GM19328 (cell line): Measurements from ENCODE around the gene MED13.
"Not testable (repeated sequence)": the region's sequence is repeated elsewhere in the genome, so short reads cannot be mapped to it uniquely, and the experiment has no call there.

Experiments used
- ATAC-seq: cut with Tn5 transposase; IDR thresholded peaks from one replicate; pipeline ENCODE4 v1.9.1; 2021; ENCODE audit warnings: mild to moderate bottlenecking, moderate library complexity; ENCODE audit not compliant: unreplicated experiment

MED13 gene

DNA sequence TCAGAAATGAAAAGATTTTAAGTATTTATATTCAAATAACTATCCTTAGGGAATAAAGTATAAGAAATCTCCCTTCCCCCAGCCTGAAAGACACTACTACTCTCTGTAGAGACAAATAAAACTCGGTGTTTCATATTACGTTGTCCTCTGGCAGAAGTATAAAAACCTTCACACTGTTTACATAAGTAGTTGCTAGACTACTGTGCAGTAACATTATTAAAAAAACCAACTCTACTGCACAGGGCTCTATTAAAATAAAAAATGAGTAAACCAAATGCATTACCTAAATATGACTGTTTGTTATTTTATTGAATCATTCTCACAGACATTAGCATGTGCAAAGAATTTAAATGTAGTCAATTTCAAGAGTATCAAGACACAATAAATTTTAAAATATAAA lies 67.4 kb downstream of the MED13 start:
- ATAC-seq, result no peak

DNA sequence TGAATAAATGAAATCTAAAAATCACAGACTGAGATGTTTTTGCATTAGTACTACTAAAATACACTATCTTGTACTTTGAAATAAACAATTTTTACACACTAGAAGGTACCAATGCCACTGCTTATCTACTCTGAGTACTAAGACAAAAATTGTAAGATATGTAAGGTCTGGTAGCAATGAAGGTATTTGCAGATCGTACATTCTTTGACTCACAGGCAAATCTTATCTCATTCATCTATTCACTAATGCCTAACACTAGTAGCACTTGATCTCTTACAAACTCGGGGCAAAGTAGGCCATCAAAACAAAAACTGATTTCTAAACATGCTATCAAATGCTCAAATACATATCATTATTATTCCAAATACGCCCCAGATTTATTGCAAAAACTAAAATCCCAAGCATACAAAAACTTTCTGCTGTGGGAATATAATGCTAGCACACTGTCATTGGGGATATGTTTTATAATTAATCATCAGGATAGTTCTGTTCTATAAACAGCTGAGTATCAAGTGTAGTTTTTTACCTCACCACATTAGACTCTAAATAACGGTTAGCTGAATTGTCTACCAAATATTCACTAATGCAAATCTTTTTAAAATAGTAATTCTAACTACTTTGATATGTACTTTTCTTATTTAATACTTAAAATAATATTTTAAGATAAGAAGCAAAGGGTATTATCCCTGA lies 68.0 kb downstream of the MED13 start:
- no peak for ATAC-seq

DNA sequence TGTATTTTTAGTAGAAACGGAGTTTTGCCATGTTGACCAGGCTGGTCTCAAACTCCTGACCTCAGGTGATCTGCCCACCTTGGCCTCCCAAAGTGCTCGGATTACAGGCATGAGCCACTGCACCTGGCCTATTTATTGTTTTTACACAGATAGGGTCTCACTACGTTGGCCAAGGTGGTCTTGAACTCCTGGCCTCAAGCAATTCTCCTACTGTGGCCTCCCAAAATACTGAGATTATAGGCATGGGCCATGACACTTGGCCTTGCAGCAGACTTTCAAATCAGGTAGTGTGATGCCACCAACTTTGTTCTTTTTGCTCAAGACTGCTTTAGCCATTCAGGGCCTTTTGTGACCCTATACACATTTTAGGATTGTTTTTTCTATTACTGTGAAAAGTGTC lies 75.6 kb downstream of the MED13 start:
- no peak for ATAC-seq

DNA sequence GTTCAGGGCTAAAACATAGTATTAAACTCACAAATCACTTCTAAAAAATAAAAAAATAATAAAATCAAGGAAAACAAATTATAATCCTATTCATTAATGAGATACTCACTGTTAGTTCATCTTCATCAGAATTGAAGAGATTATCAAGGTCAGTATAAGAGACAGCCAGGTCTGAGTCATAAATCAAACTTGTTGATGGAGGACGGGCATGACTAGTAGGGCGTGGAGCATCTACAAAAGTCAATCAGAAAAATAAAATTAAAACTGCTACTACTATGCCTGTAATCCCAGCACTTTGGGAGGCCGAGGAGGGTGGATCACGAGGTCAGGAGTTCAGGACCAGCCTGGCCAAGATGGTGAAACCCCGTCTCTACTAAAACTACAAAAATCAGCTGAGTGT lies 78.2 kb downstream of the MED13 start:
- ATAC-seq, result no peak

DNA sequence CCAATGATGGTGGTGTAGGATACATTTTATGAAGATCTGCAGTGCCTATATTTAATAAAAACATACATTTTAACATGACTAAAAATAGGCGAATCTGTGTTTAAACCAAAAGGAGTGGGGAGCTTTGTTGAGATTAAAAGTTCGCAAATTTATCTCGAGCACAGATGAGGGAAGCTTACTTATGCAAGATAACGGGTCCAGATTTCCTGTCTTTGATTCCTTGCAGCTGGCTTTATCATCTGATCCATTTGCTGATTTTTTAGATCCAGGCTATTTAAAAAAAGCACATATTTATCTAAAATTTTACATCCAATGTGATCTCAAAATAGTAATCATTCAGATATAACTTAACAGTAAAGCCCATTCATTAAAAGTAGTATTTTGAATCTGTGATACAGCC lies 80.3 kb downstream of the MED13 start:
- ATAC-seq, result no peak

DNA sequence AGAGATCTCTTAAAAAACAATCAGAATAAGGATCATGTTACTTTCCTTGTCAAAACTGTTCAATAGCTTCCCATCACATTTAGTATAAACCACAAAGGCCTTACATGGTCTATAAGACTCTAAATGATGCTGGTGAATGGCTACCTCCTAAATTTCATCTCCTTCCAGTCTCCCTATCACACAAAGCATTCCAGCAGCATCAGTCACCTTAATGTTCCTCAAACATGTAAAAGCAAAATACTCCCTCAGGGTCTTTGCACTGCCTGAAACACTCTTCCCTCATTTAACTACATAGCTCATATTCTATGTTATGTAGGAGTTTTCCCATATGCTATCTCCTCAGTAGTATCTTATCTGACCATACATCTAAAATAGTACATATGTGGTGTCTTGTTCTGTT lies 83.8 kb downstream of the MED13 start:
- no peak for ATAC-seq

DNA sequence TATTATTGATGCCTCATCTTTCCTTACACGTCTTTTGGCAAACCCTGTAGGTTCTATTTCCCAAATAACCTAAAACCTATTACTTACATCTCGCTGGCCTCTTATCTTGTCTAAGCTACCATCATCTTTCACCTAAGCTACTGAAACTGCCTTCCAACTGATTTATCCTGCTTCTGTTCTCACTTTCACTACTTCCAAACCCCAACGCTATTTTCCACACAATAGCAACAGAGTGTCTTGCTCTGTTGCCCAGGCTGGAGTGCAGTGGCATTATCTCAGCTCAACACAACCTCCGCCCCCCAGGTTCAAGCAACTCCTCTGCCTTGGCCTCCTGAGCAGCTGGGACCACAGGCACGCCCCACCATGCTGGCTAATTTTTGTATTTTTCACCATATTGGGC lies 84.5 kb downstream of the MED13 start:
- ATAC-seq, result no peak

DNA sequence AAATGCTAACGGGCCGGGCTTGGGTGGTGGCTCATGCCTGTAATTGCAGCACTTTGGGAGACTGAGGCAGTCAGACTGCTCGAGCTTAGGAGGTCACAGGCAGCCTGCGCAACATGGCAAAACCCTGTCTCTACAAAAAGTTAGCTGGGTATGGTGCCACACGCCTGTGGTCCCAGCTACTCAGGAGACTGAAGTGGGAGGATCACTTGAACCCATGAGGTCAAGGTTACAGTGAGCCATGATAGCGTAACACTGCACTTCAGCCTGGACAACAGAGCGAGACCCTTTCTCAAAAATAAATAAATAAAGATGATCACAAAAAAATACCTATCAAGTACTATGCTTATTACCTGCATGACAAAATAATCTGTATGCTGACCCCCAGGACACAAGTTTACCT lies 91.0 kb downstream of the MED13 start:
- no peak for ATAC-seq

DNA sequence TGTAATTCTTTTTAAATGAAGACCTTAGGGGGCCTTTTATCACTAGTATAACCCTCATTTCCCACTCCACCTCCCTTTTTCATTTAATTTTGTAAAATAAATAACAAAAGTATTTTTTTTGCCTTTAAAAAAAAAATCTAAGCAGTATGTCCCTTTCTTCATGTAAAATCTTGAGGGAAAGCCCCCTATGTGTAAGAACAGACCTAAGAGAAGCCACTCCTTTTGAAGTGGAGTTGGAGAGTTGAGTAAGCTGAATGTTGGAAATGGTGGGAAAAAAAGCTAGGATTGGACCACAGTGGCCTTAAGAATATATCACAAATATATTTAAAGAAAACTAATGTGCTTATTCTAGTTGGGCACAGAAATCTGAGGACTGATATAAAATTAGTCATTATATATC lies 92.8 kb downstream of the MED13 start:
- ATAC-seq, result no peak

DNA sequence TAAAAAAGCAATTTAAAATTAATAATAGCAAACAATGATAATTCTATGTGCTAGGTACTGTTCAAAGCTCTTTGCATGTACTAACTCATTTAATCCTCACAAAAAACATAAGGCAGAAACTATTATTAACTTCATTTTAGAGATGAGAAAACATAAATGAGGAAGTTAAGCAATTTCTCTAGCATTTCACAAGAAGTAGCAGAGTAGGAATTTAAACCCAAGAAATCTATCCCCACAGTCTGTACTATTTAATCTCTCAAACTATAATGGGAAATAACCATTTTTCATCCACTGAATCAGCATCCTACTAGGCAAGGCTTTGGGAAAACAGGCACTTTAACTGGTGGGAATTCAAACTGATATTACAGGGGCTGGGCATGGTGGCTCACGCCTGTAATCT lies 95.0 kb downstream of the MED13 start:
- no peak for ATAC-seq

DNA sequence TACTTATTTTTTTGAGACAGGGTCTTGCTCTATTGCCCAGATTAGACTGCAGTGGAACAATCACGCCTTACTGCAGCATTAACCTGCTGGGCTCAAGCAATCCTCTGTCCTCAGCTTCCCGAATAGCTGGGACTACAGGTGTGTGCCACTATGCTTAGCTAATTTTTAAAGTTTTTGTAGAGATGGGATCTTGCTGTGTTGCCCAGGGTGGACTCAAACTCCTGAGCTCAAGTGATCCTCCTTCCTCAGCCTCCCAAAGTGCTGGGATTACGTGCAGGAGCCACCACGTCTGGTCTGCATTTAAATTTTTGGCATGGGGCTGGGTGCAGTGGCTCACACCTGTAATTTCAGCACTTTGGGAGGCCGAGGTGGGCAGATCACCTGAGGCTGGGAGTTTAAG lies 96.3 kb downstream of the MED13 start:
- no peak for ATAC-seq

DNA sequence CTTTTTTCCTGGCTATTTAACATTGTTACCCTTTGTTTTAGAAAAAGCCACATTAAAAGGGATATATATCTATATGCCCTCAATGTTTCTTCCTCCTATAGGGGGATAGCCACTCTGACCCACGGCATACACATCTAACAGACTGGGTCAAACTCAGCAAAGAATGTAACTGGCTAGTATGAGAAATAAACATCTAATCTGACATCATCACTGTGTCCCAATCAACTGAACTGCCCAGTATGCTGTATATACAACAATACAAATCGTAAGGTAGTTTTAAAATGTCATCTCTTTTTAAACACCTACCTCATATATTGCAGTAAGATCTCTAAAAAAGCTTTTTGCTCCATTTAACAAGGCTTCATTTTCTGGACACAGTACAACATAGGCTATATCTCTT lies 97.3 kb downstream of the MED13 start:
- no peak for ATAC-seq

DNA sequence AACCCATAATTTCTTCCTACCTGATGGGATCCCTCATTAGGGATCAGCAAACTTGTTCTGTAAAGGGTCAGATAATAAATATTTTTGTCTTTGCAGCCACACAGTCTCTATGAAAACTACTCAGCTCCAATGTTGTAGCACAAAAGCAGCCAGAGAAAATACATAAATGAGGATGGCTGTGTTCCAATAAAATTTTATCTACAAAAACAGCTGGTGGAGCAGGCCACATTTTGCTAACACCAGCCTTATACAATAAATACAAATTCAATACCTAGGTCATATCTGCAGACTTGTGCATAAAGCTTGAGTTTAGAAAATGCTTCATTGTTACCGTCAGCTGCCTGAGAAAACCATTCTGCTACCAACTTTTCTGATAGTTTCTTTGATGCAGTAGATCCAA lies 98.9 kb downstream of the MED13 start:
- no peak for ATAC-seq

DNA sequence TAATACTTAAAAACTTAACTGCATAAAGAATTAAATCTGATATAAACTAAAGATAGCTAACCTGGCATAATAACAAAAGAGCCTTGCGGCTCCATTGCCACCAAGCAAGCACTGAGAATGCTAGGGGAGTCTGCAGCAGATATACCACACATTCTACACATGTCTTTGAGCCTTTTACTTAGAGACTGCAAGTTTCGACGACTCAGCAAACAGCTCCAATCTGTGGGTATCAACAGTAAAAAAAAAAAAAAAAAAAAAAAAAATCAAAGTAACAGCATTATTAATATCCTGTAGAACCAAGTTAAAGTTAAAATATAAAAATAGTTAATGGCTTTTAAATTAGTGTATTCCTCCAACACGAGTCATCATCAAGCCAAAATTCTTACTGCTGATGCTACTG lies 109.5 kb downstream of the MED13 start:
- no peak for ATAC-seq

DNA sequence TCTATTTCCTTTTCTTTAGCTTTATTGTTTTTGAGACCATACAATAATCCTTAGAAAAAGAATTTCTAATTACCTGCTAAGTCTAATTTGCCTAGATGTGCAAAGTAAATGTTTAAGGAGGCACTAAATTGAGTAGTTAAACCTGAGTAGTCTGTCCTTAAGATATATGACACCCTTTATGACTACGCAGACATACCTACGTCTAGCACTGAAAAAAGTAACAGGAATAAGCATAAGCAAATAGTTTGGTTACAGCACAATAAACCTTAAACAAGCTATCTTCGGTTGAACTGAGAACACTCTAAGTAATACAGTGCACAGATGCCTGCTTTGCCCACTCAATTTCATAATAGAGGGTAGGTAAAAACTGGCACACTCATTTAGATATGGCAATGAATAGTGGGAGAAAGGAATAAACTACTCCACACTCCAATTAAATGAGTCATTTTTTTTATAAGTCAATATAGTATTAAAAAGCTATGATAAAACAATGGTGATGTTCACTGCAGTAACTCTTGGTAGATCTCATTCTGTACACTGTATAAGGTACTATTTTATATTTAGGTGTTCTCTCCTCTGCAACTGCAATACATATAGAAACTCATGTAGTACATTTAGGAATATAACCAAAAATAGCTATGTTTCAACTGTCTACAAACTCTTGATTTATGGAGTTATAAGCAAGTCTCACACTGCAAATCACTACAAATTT lies 117.6 kb downstream of the MED13 start:
- ATAC-seq, result no peak

DNA sequence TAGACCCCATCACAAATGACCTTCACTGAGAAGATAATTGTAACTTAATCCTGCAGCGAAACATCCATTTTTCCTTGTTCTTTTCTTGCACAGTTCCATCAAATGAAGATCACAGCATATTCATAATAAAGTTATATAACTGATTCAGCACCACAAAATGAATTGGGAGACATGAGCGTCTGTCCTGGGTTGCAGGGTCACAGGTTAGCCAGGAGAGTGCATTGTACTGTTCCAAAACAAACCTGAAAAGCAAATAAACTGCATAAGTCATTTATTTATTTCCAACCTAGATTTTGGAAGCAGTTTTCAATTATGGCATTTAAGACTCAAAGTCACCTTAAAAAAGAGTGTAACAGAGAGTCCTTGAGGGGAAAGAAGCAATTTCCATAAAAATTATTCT lies 118.7 kb downstream of the MED13 start:
- ATAC-seq, result no peak

DNA sequence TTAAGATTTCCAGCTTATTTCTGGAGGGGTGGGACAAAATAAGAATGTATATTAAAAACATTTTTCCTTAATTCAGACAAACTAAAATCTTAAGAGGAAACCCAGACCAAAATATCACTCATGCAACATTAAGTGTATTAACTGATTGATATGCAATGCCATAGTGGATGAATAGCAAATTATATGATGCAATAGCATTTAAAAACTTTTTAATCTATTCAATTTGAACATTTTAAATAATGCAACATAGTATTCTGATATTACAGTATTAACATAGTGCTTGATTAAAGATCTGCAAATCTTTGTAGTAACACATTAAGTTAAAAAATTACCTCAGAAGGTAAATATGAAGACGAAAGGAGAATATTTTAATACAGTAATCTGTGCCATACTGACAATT lies 122.0 kb downstream of the MED13 start:
- no peak for ATAC-seq

DNA sequence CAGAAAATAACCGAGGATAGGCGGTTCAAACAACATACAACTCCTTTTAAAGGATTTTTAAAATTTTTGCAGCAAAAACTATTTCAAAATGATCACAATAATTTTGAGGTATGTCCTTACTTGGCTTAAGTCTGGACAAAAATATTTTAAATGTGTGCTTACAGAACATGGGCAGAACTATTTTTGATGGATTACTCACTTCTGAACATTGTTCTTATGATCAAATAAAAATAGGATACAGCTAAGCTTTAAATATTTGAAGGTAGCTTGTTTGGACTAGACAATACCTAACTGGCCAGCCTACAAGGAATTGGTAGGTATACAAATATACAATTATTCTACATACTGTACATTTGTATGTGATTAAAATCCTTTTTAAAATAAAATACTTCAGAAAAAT lies 123.0 kb downstream of the MED13 start:
- ATAC-seq, result no peak

DNA sequence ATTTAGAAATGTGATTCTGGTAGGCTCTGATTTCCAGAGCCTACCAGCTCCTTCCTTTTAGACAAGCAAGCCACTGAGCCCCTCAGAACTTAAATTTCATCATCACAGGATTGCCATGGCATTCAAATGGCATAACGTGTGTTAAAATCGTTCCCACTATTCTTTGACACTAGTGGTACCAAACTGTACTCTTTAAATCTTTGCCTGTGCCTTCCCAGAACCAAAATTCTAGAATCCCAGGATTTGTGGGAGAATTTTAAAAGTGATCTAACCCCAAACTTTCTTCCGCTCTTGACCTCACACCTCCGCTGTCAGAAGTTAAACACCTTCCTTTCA lies 137.0 kb downstream of the MED13 start:
- peak; percentile 12 for ATAC-seq

DNA sequence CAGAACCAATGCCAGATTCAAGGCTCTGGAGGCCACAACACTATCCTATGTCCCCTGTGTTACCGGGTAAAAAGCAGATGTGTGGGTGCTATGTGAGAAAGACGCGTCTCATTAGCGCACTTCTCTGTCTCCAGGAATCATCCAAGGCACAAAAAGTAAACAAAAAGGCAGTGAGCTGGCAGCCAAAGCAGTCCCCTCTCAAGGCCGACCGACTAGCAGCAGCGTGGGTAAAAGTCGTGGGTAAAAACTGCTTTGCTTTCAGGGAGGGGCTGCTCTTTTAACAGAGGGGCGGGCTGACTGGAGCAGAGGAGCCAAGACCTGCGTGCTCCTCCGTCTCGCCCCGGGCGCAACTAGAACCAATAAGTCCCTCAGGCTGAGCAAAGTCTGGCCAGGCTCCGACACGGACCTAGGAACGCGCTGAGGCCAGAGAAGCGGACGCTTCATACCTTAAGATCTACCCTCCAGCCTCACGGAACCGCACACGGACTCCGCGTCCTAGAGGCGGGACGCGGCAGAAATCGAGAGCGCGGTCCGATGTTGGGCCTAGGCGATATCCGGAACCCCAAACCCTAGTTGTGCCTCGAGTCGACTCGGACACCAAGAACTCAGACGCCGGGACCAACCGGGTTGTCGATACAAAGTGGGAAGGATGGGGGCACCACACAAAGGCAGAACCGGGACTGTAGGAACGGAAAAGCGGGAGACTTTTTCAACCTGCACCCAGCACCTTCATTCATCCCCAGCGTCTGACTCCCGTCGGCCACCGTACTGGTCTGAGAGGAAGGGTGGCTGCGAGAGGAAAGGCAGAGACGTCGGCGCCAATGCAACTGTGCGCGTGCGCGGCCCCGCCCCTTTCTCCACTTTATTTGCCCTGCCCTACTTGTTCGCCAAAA lies 137.6 kb downstream of the MED13 start, which contains the start of gene INTS2:
Gene INTS2 (minus strand): TSS at position 775 of the 893 bp plus-strand sequence. CDS start 1,338 bp downstream, outside the sequence.
- peak; percentile 57 for ATAC-seq

DNA sequence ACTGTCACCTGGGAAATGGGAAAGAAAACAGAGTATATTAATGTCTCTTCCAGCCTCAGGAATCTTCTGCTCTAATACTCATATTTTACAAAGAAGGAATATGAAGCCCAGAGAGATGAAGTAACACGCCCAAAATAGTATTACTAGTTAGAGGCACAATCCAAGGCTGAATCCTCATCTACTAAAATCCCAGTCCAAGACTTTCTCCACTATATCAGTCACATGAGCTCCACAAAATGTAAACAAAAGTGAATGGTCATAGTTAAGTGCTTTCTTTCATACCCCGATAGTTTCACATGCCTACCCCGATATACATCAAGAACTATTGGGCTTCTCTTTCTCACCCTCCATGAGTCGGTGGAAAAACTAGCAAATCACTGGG lies 138.3 kb downstream of the MED13 start:
- no peak for ATAC-seq

DNA sequence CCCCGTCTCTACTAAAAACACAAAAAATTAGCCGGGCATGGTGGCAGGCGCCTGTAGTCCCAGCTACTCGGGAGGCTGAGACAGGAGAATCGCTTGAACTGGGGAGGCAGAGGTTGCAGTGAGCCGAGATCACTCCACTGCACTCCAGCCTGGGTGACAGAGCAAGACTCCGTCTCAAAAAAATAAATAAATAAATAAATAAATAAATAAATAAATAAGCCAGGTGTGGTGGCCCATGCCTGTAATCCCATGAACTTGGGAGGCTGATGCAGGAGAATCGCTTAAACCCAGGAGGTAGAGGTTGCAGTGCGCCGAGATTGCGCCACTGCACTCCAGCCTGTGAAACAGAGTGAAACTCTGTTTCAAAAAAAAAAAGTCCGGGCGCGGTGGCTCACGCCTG lies 149.9 kb downstream of the MED13 start:
- ATAC-seq, result not testable (repeated sequence)
